Cardiac muscle cell (in vitro differentiated cells and primary cell): Measurements from ENCODE around the gene SH3RF1. TPM values are rescaled to one million over a fixed set of nuclear protein-coding genes. Genes with fewer than 3 reads are reported as not detected.
A peak's percentile ranks its signal among the peaks of the same experiment; 100 is the strongest.

ENCODE experiments used
- DNase-seq, 2 donors: peaks; one replicate each; pipeline versions ENCODE4 v3.0.0 to v3.0.0-alpha.2; 2010 to 2017; ENCODE audit warnings: low read depth in 1 of 2, low spot score in 1 of 2
- H3K27ac ChIP-seq: fragments of 200-600 bp; sonication (generic); 2 replicates; pipeline ENCODE4 v1.5.1; 2016
- H3K27me3 ChIP-seq: fragments of 200-600 bp; sonication (generic); 2 replicates; pipeline ENCODE4 v1.6.0; 2016; ENCODE audit warnings: control low read depth
- H3K36me3 ChIP-seq: fragments of 200-600 bp; sonication (generic); 2 replicates; pipeline ENCODE4 v1.5.1; 2016; ENCODE audit warnings: control low read depth
- H3K4me1 ChIP-seq: fragments of 200-600 bp; sonication (generic); 2 replicates; pipeline ENCODE4 v1.8.1; 2017; ENCODE audit warnings: low read depth, mild to moderate bottlenecking, mixed run types
- H3K4me3 ChIP-seq: fragments of 200-600 bp; sonication (generic); 2 replicates; pipeline ENCODE4 v1.5.1; 2016; ENCODE audit warnings: mild to moderate bottlenecking
- H3K9me3 ChIP-seq: fragments of 200-600 bp; sonication (generic); 2 replicates; pipeline ENCODE4 v1.5.1; 2017; ENCODE audit warnings: low read depth, mild to moderate bottlenecking, control low read depth
- CTCF ChIP-seq: IDR thresholded peaks from 2 replicates; pipeline ENCODE4 v1.5.1; 2012; ENCODE audit warnings: low read depth, mild to moderate bottlenecking, low read length
- polyA plus RNA-seq: library from polyadenylated mRNA; unstranded; fragments of >200 nt; fragmentation: Nextera tagmentation; extraction: Ambion mirVana; gene quantifications from 2 replicates; pipeline ENCODE4 v1.2.1, GENCODE V29; 2016
- total RNA-seq: library from RNA; depleted of rRNA; stranded (reverse); fragments of >200 nt; gene quantifications from 2 replicates; pipeline ENCODE4 v1.2.3, GENCODE V29; 2016

SH3RF1 gene
- total and polyA plus RNA-seq, 2 experiments from 2014 or later = 3.4 to 4.3 TPM

- no peak for TF ChIP-seq CTCF
- H3K36me3 ChIP-seq = no peaks in the 10 kb centered on the region
- no peak for DNase-seq
These were observed 114.4 kb downstream of the SH3RF1 start for GRCh38 chr4:169156392-169156791.

GRCh38 chr4:169154121-169154520, 116.6 kb downstream of the SH3RF1 start:
- Histone ChIP-seq H3K27me3 (no peaks in the 10 kb centered on the region), H3K4me3 (no peak overlapping the region), H3K27ac (no peak overlapping the region), H3K9me3 (no peaks in the 10 kb centered on the region), H3K4me1 (peaks cover 29% of the 10 kb centered on the region), H3K36me3 (no peaks in the 10 kb centered on the region)
- DNase-seq = no peak
- no peak for TF ChIP-seq CTCF

More at GRCh38 chr4:169156392-169156791, 114.4 kb downstream of the SH3RF1 start:
- Histone ChIP-seq H3K27ac (no peak overlapping the region), H3K4me1 (peaks cover 16% of the 10 kb centered on the region), H3K9me3 (no peaks in the 10 kb centered on the region), H3K4me3 (no peak overlapping the region), H3K27me3 (no peaks in the 10 kb centered on the region)

GRCh38 chr4:169153481-169154087, 117.2 kb downstream of the SH3RF1 start:
- no peak overlapping the region for H3K4me3 ChIP-seq
- no peak for TF ChIP-seq CTCF
- H3K9me3 ChIP-seq = no peaks in the 10 kb centered on the region
- no peak for DNase-seq
- H3K27ac ChIP-seq = no peak overlapping the region
- peaks cover 29% of the 10 kb centered on the region for H3K4me1 ChIP-seq
- no peaks in the 10 kb centered on the region for H3K27me3 ChIP-seq
- no peaks in the 10 kb centered on the region for H3K36me3 ChIP-seq

GRCh38 chr4:169152899-169153298, 117.9 kb downstream of the SH3RF1 start:
- Histone ChIP-seq H3K27me3 (no peaks in the 10 kb centered on the region), H3K4me1 (peaks cover 29% of the 10 kb centered on the region), H3K27ac (no peak overlapping the region), H3K4me3 (no peak overlapping the region), H3K9me3 (no peaks in the 10 kb centered on the region), H3K36me3 (no peaks in the 10 kb centered on the region)
- TF ChIP-seq CTCF = no peak
- no peak for DNase-seq

- no peaks in the 10 kb centered on the region for H3K27me3 ChIP-seq
- H3K9me3 ChIP-seq = no peaks in the 10 kb centered on the region
- peak in 1 of 2 donors; percentile 39 for DNase-seq
- peaks cover 29% of the 10 kb centered on the region for H3K4me1 ChIP-seq
- no peak for TF ChIP-seq CTCF
- no peak overlapping the region for H3K27ac ChIP-seq
- no peaks in the 10 kb centered on the region for H3K36me3 ChIP-seq
- no peak overlapping the region for H3K4me3 ChIP-seq
These were observed 118.7 kb downstream of the SH3RF1 start for GRCh38 chr4:169152098-169152497.

GRCh38 chr4:169151671-169152070, 119.1 kb downstream of the SH3RF1 start:
- peak in 1 of 2 donors; percentile 33 for DNase-seq
- Histone ChIP-seq H3K9me3 (no peaks in the 10 kb centered on the region), H3K36me3 (no peaks in the 10 kb centered on the region), H3K4me3 (no peak overlapping the region), H3K27me3 (no peaks in the 10 kb centered on the region), H3K4me1 (peaks cover 29% of the 10 kb centered on the region), H3K27ac (no peak overlapping the region)
- TF ChIP-seq CTCF = no peak
